Caco-2 (cell line): ENCODE data around the gene WNK2. TPM values are rescaled to one million over a fixed set of nuclear protein-coding genes. Genes with fewer than 3 reads are reported as not detected.

Experiments
- BruUV-seq: library from RNA; stranded (reverse); fragments of 400-500 nt; replicated peaks from 2 replicates; lab custom pipeline; 2021; lab: Mats Ljungman, UMichigan
- CTCF ChIA-PET: fragments of 300-600 bp; sonication (Branson Sonifier 250); formaldehyde crosslinking; loops from one replicate; lab custom pipeline; 2022; ENCODE audit warnings: antibody characterized with exemption; lab: Charles Lee
- POLR2A ChIA-PET: fragments of 300-600 bp; sonication (Branson Sonifier 250); formaldehyde crosslinking; loops from one replicate; lab custom pipeline; 2022; ENCODE audit warnings: antibody characterized with exemption; lab: Charles Lee
- DNase-seq, 2 experiments: peaks; one replicate each; pipeline versions ENCODE4 v3.0.0 to v3.0.0-alpha.2; 2020 to 2022
- H3K27me3 ChIP-seq: replicated peaks from 2 replicates; pipeline ENCODE4 v1.6.0; 2011; ENCODE audit warnings: low read length; ENCODE audit not compliant: control insufficient read depth, insufficient read depth
- H3K36me3 ChIP-seq: 2 replicates; pipeline ENCODE4 v1.5.1; 2011; ENCODE audit warnings: low read length; ENCODE audit not compliant: control insufficient read depth, insufficient read depth
- H3K4me1 ChIP-seq: fragments of 250-450 bp; sonication (Bioruptor Pico); 2 replicates; pipeline ENCODE4 v1.5.1; 2020; ENCODE audit warnings: mild to moderate bottlenecking
- H3K4me3 ChIP-seq: 2 replicates; pipeline ENCODE4 v1.5.1; 2011; ENCODE audit warnings: low read depth, mild to moderate bottlenecking, control low read depth, low read length
- H3K9me3 ChIP-seq: fragments of 250-450 bp; sonication (Bioruptor Pico); 2 replicates; pipeline ENCODE4 v1.5.1; 2020; ENCODE audit warnings: mild to moderate bottlenecking, moderate library complexity
- H3K27ac Mint-ChIP-seq: one replicate; pipeline ENCODE4 v1.8.0; 2022; ENCODE audit warnings: mixed read lengths; ENCODE audit not compliant: unreplicated experiment
- H3K27me3 Mint-ChIP-seq: one replicate; pipeline ENCODE4 v1.8.0; 2022; ENCODE audit warnings: mixed read lengths; ENCODE audit not compliant: insufficient read depth, unreplicated experiment
- H3K36me3 Mint-ChIP-seq: one replicate; pipeline ENCODE4 v1.8.0; 2022; ENCODE audit warnings: mild to moderate bottlenecking, mixed read lengths; ENCODE audit not compliant: insufficient read depth, unreplicated experiment
- H3K4me1 Mint-ChIP-seq: one replicate; pipeline ENCODE4 v1.8.0; 2022; ENCODE audit warnings: low read depth, mixed read lengths; ENCODE audit not compliant: unreplicated experiment
- H3K4me3 Mint-ChIP-seq: one replicate; pipeline ENCODE4 v1.8.0; 2022; ENCODE audit warnings: mild to moderate bottlenecking, moderate library complexity, mixed read lengths; ENCODE audit not compliant: unreplicated experiment
- H3K9me3 Mint-ChIP-seq: one replicate; pipeline ENCODE4 v1.8.0; 2022; ENCODE audit warnings: mixed read lengths; ENCODE audit not compliant: unreplicated experiment
- CTCF ChIP-seq, 2 experiments: fragments of 200-600 bp in 1 of 2; IDR thresholded peaks; 1 replicate in 1 of 2; 2 replicates in 1 of 2; pipeline versions ENCODE4 v1.5.1 to v1.8.0; 2011 to 2022; ENCODE audit warnings: antibody characterized with exemption in 1 of 2, control low read depth in 1 of 2, inconsistent platforms in 1 of 2, low read depth in 1 of 2, low read length in 1 of 2, mild to moderate bottlenecking in 1 of 2, moderate library complexity in 1 of 2; ENCODE audit not compliant: insufficient read depth in 1 of 2, severe bottlenecking in 1 of 2, unreplicated experiment in 1 of 2
- intact Hi-C: fragments of 100-400 bp; cut with micrococcal nuclease; formaldehyde crosslinking; loops from one replicate; pipeline ENCODE4 v1.10.0; 2022; ENCODE audit not compliant: unreplicated experiment
- total RNA-seq: library from RNA; stranded (reverse); gene quantifications from 2 replicates; pipeline ENCODE4 v1.2.3, GENCODE V29; 2022

WNK2 gene
- total RNA-seq, 1 experiment from 2014 or later = 21.7 TPM

DNA sequence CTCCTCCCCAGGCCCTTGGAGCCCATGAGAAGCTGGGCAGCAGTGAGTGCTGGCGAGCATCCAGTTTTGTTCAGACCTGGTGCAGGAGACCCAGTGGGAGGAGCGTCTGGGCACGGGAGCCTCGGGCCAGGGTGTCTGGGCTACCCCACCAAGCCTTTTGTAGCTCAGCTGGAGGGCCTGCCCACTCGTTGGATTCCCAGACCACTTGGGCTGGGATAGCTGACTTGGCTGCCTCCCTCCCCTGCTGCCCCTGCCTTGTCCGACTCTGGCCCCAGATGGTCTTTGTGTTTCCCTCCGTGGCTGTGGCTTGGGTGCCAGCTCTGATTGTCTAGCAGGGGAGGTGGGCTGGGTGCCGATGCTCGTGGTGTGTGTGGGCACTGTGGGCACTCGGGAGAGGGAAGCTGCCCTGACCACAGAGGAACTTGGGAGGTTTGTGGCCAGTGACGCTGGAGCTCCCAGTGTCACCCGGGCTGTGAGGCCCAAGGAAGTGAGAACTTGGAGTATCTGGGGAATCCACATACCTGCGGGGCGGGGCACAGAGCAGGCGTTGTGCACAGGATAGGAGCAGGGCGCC, 47.3 kb downstream of the WNK2 start:
- no peak for DNase-seq
- H3K9me3 Mint-ChIP-seq = no peaks in the 10 kb centered on the region
- no peaks in the 10 kb centered on the region for H3K27me3 ChIP-seq
- H3K27ac Mint-ChIP-seq = no peak overlapping the region
- H3K4me1 Mint-ChIP-seq = no peaks in the 10 kb centered on the region
- H3K4me3 ChIP-seq = no peak overlapping the region
- no peaks in the 10 kb centered on the region for H3K36me3 ChIP-seq
- H3K4me1 ChIP-seq = no peaks in the 10 kb centered on the region
- intact Hi-C loops = no loop called here
- no TSS peak for BruUV-seq
- ChIA-PET CTCF (interaction anchor here (0.5 kb wide), 1 partner anchor 71 kb away, joined by 4 read pairs; no protein-coding TSS in a partner anchor), POLR2A (no interaction called here)
- H3K9me3 ChIP-seq = no peaks in the 10 kb centered on the region
- no peak for TF ChIP-seq CTCF (IDR thresholded peaks at IDR 0.05; ENCODE audit: insufficient read depth in 1 of 2, low read depth in 1 of 2, low read length in 1 of 2, severe bottlenecking in 1 of 2, unreplicated experiment in 1 of 2)
- no peak overlapping the region for H3K4me3 Mint-ChIP-seq
- no peaks in the 10 kb centered on the region for H3K27me3 Mint-ChIP-seq
- no peaks in the 10 kb centered on the region for H3K36me3 Mint-ChIP-seq

DNA sequence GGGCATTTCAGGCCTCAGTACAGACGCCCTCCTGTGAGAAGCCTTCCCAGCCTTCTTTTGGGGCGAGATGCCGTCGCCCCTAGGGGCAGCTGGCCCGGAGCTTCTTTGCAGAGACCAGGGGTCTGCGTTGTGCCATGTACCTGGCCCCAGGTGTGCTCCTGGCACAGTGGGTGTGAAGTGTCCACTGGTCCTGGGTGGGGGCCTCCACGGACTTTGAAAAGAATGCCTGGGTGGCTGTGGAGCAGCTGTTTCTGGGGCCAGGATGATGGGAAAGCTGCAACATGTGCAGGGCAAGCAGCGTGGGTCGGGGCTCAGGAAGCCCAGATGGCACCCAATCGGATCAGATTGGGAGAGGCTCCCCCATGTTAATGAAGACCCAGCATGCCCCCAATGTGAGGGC, 47.8 kb downstream of the WNK2 start:
- CTCF ChIA-PET = no interaction called here

DNA sequence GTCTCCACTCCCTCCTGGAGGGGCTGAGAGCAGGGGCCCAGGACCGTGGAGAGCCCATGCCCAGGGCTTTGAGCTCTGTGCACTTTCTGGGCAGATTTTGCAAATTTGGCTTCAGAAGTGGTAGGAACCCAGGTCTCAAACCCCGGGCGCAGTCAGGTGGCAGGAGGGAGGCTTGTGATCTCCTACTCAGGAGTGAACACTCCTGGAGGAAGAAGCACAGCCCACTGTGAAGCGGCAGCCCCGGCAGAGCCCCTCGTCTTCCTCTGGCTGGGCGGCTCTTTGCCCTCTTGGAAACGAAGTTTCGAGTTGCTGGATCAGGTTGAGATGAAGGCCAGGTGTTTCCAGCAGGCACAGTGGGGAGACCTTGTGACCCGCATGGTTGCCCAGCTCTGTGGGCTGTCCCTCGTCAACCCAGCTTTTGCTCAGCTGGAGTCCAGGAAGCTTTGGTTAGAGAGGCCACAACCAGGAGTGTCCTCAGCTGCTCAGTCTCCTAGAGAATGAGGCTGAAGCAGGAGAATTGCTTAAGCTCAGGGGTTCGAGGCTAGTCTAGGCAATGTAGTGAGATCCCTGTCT, 48.5 kb downstream of the WNK2 start:
- H3K4me1 Mint-ChIP-seq = no peaks in the 10 kb centered on the region
- no peaks in the 10 kb centered on the region for H3K27me3 ChIP-seq

More for the DNA sequence above, 47.8 kb downstream of the WNK2 start:
- Histone ChIP-seq H3K9me3 (no peaks in the 10 kb centered on the region), H3K4me1 (no peaks in the 10 kb centered on the region), H3K4me3 (no peak overlapping the region), H3K27me3 (no peaks in the 10 kb centered on the region), H3K36me3 (no peaks in the 10 kb centered on the region)
- no peaks in the 10 kb centered on the region for H3K27me3 Mint-ChIP-seq
- POLR2A ChIA-PET = no interaction called here
- no peak for TF ChIP-seq CTCF (IDR thresholded peaks at IDR 0.05; ENCODE audit: insufficient read depth in 1 of 2, low read depth in 1 of 2, low read length in 1 of 2, severe bottlenecking in 1 of 2, unreplicated experiment in 1 of 2)
- H3K9me3 Mint-ChIP-seq = no peaks in the 10 kb centered on the region
- H3K4me1 Mint-ChIP-seq = no peaks in the 10 kb centered on the region
- intact Hi-C loops = no loop called here
- no peak for DNase-seq
- no peaks in the 10 kb centered on the region for H3K36me3 Mint-ChIP-seq
- no peak overlapping the region for H3K4me3 Mint-ChIP-seq
- BruUV-seq = no TSS peak
- H3K27ac Mint-ChIP-seq = no peak overlapping the region

More for the DNA sequence above, 48.5 kb downstream of the WNK2 start:
- Mint-ChIP-seq H3K4me3 (no peak overlapping the region), H3K27ac (no peak overlapping the region), H3K36me3 (peaks cover 4% of the 10 kb centered on the region), H3K9me3 (no peaks in the 10 kb centered on the region), H3K27me3 (no peaks in the 10 kb centered on the region)
- intact Hi-C loops = no loop called here
- Histone ChIP-seq H3K4me3 (no peak overlapping the region), H3K9me3 (no peaks in the 10 kb centered on the region), H3K4me1 (no peaks in the 10 kb centered on the region), H3K36me3 (no peaks in the 10 kb centered on the region)
- DNase-seq = no peak
- ChIA-PET POLR2A (no interaction called here), CTCF (no interaction called here)
- BruUV-seq = no TSS peak
- TF ChIP-seq CTCF (IDR thresholded peaks at IDR 0.05; ENCODE audit: insufficient read depth in 1 of 2, low read depth in 1 of 2, low read length in 1 of 2, severe bottlenecking in 1 of 2, unreplicated experiment in 1 of 2) = no peak
